Measurements from ENCODE around the gene FOXL1.

The FOXL1 gene

DNA sequence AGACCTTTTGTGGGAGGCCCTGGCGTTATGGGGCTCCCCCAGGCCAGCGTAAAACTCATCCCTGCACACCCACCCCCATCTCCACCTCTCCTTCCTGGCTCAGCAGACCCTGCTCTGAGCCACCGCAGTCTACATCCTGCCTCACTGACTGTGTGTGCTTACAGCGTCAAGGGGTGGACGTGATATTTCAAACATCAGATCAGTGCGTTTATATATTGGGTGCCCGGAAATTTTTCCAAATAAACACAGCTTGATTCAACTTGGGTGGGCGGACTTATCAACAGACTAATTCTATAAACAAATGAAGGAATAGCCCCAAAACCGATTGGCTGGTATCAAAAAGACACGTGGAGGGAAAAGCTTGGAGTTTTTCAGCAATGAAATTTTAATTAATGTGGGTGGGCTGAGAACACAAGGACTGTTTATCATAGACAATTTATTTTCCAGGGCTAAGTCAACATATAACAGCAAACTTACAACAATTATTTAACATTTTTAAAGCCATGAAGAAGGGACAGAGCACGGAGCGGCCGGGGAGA is at the start of gene FOXL1:
Gene FOXL1, plus strand, starts transcription at position 489 of the 539 bp plus-strand sequence. CDS start 175 bp downstream, outside the sequence.
- H3K4me1 Mint-ChIP-seq, result peaks cover 84% of the 10 kb centered on the region
- no peak for DNase-seq
- H3K4me3 Mint-ChIP-seq, result peak within 1 kb of the TSS; percentile 96
- peaks cover 39% of the 10 kb centered on the region for H3K27me3 Mint-ChIP-seq (ENCODE audit: low read depth, poor library complexity)
- H3K36me3 Mint-ChIP-seq (ENCODE audit: low read depth), result peaks cover 15% of the 10 kb centered on the region
- TF ChIP-seq, protein P1, sequence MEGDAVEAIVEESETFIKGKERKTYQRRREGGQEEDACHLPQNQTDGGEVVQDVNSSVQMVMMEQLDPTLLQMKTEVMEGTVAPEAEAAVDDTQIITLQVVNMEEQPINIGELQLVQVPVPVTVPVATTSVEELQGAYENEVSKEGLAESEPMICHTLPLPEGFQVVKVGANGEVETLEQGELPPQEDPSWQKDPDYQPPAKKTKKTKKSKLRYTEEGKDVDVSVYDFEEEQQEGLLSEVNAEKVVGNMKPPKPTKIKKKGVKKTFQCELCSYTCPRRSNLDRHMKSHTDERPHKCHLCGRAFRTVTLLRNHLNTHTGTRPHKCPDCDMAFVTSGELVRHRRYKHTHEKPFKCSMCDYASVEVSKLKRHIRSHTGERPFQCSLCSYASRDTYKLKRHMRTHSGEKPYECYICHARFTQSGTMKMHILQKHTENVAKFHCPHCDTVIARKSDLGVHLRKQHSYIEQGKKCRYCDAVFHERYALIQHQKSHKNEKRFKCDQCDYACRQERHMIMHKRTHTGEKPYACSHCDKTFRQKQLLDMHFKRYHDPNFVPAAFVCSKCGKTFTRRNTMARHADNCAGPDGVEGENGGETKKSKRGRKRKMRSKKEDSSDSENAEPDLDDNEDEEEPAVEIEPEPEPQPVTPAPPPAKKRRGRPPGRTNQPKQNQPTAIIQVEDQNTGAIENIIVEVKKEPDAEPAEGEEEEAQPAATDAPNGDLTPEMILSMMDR (IDR thresholded peaks at IDR 0.05), result no peak
- H3K9me3 Mint-ChIP-seq, result no peaks in the 10 kb centered on the region
- peak within 1 kb of the TSS; percentile 21 for H3K27ac Mint-ChIP-seq

DNA sequence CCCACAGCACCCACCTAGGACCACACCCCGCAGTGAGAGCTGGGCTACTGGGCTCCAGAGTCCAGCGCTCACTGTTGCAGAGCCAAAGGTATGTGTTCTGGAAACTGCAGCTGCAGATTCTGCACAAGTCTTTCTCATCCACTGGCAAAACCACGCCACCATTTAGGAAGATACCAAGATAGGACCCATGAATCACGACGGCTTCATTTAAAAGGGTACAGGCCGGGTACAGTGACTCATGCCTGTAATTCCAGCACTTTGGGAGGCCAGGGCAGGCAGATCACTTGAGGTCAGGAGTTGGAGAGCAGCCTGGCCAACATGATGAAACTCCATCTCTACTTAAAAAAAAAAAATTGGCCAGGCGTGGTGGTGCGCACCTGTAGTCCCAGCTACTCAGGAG is 49.2 kb upstream of the FOXL1 start:
- H3K27ac Mint-ChIP-seq, result no peak overlapping the region
- no peak for DNase-seq
- H3K4me1 Mint-ChIP-seq, result peaks cover 31% of the 10 kb centered on the region
- TF ChIP-seq, protein P1 (IDR thresholded peaks at IDR 0.05), result no peak
- peaks cover 8% of the 10 kb centered on the region for H3K9me3 Mint-ChIP-seq
- H3K4me3 Mint-ChIP-seq, result no peak overlapping the region
- H3K36me3 Mint-ChIP-seq (ENCODE audit: low read depth), result peaks cover 11% of the 10 kb centered on the region
- peaks cover 17% of the 10 kb centered on the region for H3K27me3 Mint-ChIP-seq (ENCODE audit: low read depth, poor library complexity)

DNA sequence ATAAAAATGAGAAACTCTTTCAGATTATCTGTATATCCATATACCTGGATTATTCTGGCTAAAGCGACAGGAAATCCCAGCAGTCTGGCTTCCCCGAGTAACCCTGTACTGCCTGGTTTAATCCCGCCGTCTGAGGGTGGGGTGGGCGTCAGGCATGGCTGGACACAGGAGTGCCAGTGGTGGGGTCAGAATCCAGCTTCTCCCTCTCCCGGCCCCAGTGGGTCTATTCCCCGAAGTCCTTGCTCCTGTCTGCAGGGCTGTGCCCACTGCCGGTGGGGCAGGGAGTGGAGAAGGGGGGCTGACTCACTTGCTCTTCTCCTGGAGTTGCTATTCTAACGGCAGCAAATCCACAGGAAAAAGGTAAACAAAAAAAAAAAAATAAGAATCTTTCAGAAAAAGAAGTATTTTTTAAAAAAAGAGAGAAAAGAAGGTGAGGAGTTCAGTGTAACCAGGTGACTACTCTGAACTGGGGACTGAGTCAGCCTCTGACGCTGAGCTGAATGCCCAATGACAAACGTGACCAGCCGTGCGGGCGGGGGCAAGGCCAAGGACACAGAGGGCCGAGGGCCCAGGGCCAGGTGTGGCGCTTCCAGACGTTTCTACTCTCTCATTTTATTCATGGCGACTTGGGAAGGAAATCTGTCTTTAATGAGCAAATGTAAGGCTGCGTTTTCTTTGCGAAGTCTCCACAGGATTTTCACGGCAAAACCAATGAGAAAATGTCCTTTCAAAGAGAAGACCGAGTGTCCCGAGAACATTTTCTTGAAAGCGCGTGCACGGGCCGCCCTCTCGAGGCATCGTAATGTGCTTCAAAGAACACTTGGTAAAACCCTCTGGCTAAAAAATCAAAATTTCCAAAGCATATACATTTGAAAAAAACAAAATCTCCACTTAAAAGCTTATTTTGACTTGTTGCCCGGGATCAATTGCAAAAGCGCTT is 47.8 kb upstream of the FOXL1 start:
- Mint-ChIP-seq H3K27ac (no peak overlapping the region), H3K4me3 (no peak overlapping the region), H3K27me3 (ENCODE audit: low read depth, poor library complexity) (peaks cover 28% of the 10 kb centered on the region), H3K36me3 (ENCODE audit: low read depth) (peaks cover 11% of the 10 kb centered on the region), H3K4me1 (peaks cover 31% of the 10 kb centered on the region), H3K9me3 (peaks cover 8% of the 10 kb centered on the region)
- DNase-seq, result no peak
- TF ChIP-seq, protein P1 (IDR thresholded peaks at IDR 0.05), result no peak

DNA sequence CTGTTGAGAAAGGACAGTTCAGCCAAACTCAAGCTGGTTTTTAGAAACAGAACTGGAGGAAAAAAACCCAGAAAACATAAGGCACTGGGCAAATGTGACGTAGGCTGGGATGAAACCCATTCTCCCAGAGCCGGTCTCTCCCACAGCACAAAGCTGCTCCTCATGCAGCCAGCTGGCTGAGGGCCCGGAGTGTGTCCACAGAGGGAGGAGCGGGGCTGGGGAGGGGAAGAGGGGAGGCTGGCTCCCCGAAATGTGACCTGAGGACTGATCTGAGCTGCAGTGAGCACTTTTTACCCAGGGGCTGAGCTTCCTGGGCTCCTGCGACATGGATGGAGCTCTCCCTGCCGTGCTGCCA is 47.2 kb upstream of the FOXL1 start:
- peaks cover 31% of the 10 kb centered on the region for H3K4me1 Mint-ChIP-seq
- no peak for DNase-seq
- H3K27me3 Mint-ChIP-seq (ENCODE audit: low read depth, poor library complexity), result peaks cover 34% of the 10 kb centered on the region
- TF ChIP-seq, protein P1 (IDR thresholded peaks at IDR 0.05), result no peak
- H3K27ac Mint-ChIP-seq, result no peak overlapping the region
- H3K9me3 Mint-ChIP-seq, result peaks cover 8% of the 10 kb centered on the region
- peaks cover 11% of the 10 kb centered on the region for H3K36me3 Mint-ChIP-seq (ENCODE audit: low read depth)
- no peak overlapping the region for H3K4me3 Mint-ChIP-seq

DNA sequence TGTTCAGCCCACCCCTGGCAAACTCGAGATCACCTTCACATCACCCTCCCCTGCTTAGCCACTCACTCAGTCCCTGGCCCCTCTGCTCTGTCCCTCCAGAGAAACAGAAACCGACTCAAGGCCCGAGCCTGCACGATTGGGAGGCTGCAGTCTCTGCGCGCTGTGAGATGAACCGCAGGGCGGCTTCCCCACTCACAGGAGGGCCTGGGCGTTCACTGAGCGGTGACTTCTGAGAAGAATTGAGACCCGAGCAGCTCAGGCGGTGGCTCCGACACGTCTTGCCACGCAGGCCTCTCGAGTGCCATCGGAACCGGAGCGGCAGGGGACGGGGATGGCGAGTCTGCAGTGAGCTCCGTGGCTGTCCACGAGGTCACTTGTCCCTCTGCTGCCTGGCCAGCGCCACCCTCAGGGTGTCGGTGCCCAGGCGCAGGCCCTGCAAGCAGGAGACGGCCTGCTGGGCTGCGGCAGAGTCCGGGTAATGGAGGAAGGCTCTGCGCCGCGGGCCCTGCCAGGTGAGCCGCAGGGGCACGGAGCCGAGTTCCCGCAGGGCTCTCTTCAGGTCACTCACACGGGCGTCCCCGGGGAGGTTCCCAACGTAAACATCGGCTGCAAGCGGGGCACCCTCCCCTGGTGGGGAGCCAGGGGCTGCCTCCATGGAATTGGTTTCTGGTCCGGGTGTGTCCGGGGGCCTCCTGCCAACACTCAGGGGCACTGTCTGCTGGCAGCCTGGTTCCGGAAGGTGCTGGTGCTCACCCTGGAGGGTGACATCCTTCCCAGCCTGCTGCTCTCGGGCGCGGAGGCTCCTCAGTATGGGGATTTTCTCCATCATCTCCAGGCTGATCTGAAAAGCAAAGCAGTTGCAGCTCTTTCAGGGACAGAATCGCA is 46.5 kb upstream of the FOXL1 start:
- TF ChIP-seq, protein P1 (IDR thresholded peaks at IDR 0.05), result no peak
- peaks cover 5% of the 10 kb centered on the region for H3K9me3 Mint-ChIP-seq
- H3K4me3 Mint-ChIP-seq, result no peak overlapping the region
- H3K27ac Mint-ChIP-seq, result no peak overlapping the region
- peaks cover 32% of the 10 kb centered on the region for H3K27me3 Mint-ChIP-seq (ENCODE audit: low read depth, poor library complexity)
- no peak for DNase-seq
- peaks cover 11% of the 10 kb centered on the region for H3K36me3 Mint-ChIP-seq (ENCODE audit: low read depth)
- peaks cover 25% of the 10 kb centered on the region for H3K4me1 Mint-ChIP-seq

Measured in nephron progenitor cell (in vitro differentiated cells).